GM12891 (cell line): ENCODE data around the gene GLIPR2.

Experiments used
- PAX5 ChIP-seq: IDR thresholded peaks from 2 replicates; pipeline ENCODE4 v1.6.1; 2011; ENCODE audit warnings: low read length, moderate library complexity, mild to moderate bottlenecking; ENCODE audit not compliant: insufficient read depth, severe bottlenecking
- POLR2A ChIP-seq: IDR thresholded peaks from 2 replicates; pipeline ENCODE4 v1.6.1; 2011; ENCODE audit warnings: low read depth, low read length, control low read depth
- POLR2AphosphoS5 ChIP-seq: IDR thresholded peaks from 2 replicates; pipeline ENCODE4 v1.6.1; 2011; ENCODE audit warnings: low read depth, low read length, control low read depth
- TAF1 ChIP-seq: IDR thresholded peaks from 2 replicates; pipeline ENCODE4 v1.6.1; 2011; ENCODE audit warnings: low read depth, low read length, control low read depth

GRCh38 chr9:36211510-36211909 is 75.0 kb downstream of the GLIPR2 start:
- TF ChIP-seq POLR2A (no peak), POLR2AphosphoS5 (no peak), PAX5 (no peak), TAF1 (no peak)
